ENCODE data around the gene SOX6.

Gene SOX6

DNA sequence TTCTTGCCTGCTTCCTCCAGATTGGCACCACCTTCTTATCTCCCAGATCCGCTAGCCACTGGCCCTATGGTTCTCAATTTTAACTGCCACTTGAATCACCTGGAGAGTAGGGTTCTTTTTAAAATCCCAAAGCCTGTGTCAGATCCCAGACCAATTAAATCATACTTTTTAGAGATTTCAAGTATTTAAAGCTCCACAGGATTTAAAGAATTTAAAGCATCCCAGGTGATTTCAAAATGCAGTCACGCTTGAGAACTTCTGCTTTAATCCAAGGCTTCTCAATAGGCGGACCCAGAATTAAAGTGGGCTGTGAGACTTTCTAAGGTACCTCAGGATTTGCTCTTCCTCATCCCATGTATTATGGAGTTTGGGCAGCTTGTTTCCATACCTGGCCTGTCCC, 400.0 kb downstream of the SOX6 start:
- TF ChIP-seq SIN3A (IDR thresholded peaks at IDR 0.05; ENCODE audit: borderline replicate concordance, insufficient read depth, low read length) (no peak), TAF1 (IDR thresholded peaks at IDR 0.05; ENCODE audit: borderline replicate concordance, insufficient read depth, low read length) (no peak), FOXP2 (optimal IDR thresholded peaks at IDR 0.05; ENCODE audit: borderline replicate concordance, extremely low read depth, extremely low read length, insufficient read depth) (no peak), POLR2AphosphoS5 (IDR thresholded peaks at IDR 0.05; ENCODE audit: low read depth, low read length) (no peak)
- TF ChIP-seq, protein P1, sequence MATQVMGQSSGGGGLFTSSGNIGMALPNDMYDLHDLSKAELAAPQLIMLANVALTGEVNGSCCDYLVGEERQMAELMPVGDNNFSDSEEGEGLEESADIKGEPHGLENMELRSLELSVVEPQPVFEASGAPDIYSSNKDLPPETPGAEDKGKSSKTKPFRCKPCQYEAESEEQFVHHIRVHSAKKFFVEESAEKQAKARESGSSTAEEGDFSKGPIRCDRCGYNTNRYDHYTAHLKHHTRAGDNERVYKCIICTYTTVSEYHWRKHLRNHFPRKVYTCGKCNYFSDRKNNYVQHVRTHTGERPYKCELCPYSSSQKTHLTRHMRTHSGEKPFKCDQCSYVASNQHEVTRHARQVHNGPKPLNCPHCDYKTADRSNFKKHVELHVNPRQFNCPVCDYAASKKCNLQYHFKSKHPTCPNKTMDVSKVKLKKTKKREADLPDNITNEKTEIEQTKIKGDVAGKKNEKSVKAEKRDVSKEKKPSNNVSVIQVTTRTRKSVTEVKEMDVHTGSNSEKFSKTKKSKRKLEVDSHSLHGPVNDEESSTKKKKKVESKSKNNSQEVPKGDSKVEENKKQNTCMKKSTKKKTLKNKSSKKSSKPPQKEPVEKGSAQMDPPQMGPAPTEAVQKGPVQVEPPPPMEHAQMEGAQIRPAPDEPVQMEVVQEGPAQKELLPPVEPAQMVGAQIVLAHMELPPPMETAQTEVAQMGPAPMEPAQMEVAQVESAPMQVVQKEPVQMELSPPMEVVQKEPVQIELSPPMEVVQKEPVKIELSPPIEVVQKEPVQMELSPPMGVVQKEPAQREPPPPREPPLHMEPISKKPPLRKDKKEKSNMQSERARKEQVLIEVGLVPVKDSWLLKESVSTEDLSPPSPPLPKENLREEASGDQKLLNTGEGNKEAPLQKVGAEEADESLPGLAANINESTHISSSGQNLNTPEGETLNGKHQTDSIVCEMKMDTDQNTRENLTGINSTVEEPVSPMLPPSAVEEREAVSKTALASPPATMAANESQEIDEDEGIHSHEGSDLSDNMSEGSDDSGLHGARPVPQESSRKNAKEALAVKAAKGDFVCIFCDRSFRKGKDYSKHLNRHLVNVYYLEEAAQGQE (IDR thresholded peaks at IDR 0.05; ENCODE audit: insufficient read depth in 1 of 2, low read depth in 2 of 2, low read length in 2 of 2) = no peak

DNA sequence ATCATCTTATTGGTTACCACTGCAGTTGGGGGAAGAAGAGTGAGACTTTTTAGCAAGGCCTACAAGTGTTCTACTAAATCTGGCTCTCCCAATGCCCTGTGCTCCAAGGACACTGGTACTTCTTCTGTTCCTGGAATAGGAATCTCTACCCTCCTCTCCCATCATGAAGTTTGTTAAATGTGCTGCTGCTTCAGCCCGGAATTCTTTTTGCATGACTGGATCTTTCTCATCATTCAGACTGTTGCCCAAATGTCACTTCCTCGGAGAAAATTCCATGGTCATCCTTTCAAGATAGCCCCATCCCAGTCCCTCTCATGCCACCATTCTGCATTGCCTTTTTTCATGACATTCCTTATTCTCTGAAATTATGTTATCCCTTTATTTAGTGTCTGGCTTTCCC, 400.8 kb downstream of the SOX6 start:
- TF ChIP-seq FOXP2 (optimal IDR thresholded peaks at IDR 0.05; ENCODE audit: borderline replicate concordance, extremely low read depth, extremely low read length, insufficient read depth) (no peak), POLR2AphosphoS5 (IDR thresholded peaks at IDR 0.05; ENCODE audit: low read depth, low read length) (no peak), SIN3A (IDR thresholded peaks at IDR 0.05; ENCODE audit: borderline replicate concordance, insufficient read depth, low read length) (no peak), TAF1 (IDR thresholded peaks at IDR 0.05; ENCODE audit: borderline replicate concordance, insufficient read depth, low read length) (no peak)
- TF ChIP-seq, protein P1 (IDR thresholded peaks at IDR 0.05; ENCODE audit: insufficient read depth in 1 of 2, low read depth in 2 of 2, low read length in 2 of 2) = no peak

DNA sequence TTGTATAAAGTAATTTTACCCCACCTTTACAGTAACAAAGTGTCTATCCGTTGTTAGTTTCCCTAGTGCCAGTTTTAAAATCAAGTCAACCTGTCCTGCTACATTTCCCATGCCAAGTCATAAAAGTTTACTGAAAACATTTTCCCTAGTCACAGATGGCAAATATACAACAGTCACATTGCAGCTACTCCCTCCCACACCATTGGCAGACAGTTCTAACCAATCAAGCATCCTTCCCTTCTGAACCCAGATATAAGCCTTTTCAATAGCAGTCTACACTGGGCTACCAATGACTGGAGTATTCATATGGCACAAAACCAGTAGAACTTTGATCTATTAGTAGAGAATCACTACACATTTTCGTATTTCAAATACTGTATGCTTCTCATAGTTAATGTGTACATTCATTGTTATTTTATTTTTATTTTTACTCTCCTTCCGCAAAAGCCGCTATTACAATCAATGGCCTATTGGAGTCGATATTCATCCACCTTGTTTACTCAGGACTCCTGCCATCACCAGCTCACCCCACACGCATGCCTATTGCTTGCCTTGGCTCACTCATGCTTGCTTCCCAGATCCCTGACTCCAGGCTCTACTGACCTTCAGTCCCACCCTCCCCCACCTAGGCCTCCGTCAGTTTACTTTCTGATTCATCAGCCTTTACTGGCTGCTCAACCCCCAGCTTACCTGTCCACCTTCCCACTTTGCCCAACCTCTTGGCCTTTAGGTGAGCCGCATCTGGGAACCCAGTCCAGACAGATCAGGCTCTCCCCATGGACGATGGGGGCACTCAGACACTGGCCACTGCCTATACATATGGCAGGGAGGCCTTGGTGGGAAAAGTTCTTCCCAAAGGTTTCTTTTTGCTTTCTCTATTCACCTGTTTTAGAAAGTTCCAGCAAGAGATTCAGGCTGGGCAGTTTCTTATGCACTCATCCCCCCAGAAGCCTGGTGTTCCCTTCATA, 408.4 kb downstream of the SOX6 start:
- TF ChIP-seq POLR2AphosphoS5 (IDR thresholded peaks at IDR 0.05; ENCODE audit: low read depth, low read length) (no peak), FOXP2 (optimal IDR thresholded peaks at IDR 0.05; ENCODE audit: borderline replicate concordance, extremely low read depth, extremely low read length, insufficient read depth) (no peak)

DNA sequence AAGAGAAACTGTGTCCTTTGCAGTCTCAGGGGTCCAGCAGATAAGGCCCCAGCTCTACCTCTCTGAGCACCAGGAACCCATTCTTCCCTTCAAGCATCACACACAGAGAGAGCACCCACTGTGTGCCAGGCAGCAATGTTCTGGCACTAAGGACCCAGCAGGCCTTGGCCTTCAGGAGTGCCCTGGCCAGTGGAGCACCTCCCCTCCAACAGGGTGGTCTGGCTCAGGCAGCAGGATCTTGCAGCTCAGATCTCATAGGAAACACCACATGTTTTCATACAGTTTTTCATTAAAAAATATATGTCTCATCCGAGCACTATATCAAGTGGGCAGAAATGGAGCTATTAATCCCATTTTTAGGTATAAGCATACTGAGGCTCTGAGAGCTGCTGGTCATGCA, 410.6 kb downstream of the SOX6 start:
- TF ChIP-seq FOXP2 (optimal IDR thresholded peaks at IDR 0.05; ENCODE audit: borderline replicate concordance, extremely low read depth, extremely low read length, insufficient read depth) = no peak
- TF ChIP-seq, protein P1 (IDR thresholded peaks at IDR 0.05; ENCODE audit: insufficient read depth in 1 of 2, low read depth in 2 of 2, low read length in 2 of 2) = no peak
- no peak for TF ChIP-seq TAF1 (IDR thresholded peaks at IDR 0.05; ENCODE audit: borderline replicate concordance, insufficient read depth, low read length)
- TF ChIP-seq SIN3A (IDR thresholded peaks at IDR 0.05; ENCODE audit: borderline replicate concordance, insufficient read depth, low read length) = no peak
- TF ChIP-seq POLR2AphosphoS5 (IDR thresholded peaks at IDR 0.05; ENCODE audit: low read depth, low read length) = no peak

DNA sequence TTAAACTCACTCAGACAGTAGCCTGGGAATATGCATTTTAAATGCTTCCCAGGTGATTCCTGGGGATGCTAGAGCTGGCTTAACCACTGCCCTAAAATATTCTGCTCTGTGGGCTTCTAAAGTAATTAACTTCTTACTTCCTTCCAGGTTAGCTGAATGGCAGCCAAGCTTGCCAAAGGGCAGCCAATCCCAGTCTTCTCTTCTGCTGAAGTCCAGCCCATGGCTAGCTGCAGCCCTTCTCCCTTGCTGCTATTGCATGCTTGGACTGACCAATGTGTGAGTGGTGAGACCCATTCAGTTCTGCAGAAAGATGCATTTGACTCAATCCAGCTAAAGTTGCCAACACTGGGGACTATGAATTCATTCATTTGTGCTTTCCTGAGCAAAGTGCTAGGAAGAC, 411.9 kb downstream of the SOX6 start:
- TF ChIP-seq, protein P1 (IDR thresholded peaks at IDR 0.05; ENCODE audit: insufficient read depth in 1 of 2, low read depth in 2 of 2, low read length in 2 of 2) = no peak
- TF ChIP-seq TAF1 (IDR thresholded peaks at IDR 0.05; ENCODE audit: borderline replicate concordance, insufficient read depth, low read length) (no peak), SIN3A (IDR thresholded peaks at IDR 0.05; ENCODE audit: borderline replicate concordance, insufficient read depth, low read length) (no peak), POLR2AphosphoS5 (IDR thresholded peaks at IDR 0.05; ENCODE audit: low read depth, low read length) (no peak), FOXP2 (optimal IDR thresholded peaks at IDR 0.05; ENCODE audit: borderline replicate concordance, extremely low read depth, extremely low read length, insufficient read depth) (no peak)
